ENCODE data around the gene CBL.

CBL gene

GRCh38 chr11:119316016-119316728 is 110.0 kb downstream of the CBL start:
- Histone ChIP-seq H3K4me1 (ENCODE audit: control insufficient read depth, insufficient read depth, low read length) (peaks cover 45% of the 10 kb centered on the region), H3K36me3 (ENCODE audit: insufficient read depth, low read length) (no peaks in the 10 kb centered on the region), H3K27me3 (ENCODE audit: control insufficient read depth, insufficient read depth, low read length) (peaks cover 9% of the 10 kb centered on the region), H3K4me3 (ENCODE audit: low read length) (peak overlapping the region; percentile 69), H3K9ac (ENCODE audit: low read depth, low read length) (peak overlapping the region; percentile 35), H3K4me2 (ENCODE audit: low read length) (peak overlapping the region; percentile 95), H3K9me3 (replicated peaks; ENCODE audit: low read length) (no peaks in the 10 kb centered on the region)

- peak within 1 kb of the TSS; percentile 69 for H3K4me3 ChIP-seq (ENCODE audit: low read length)
- peaks cover 49% of the 10 kb centered on the region for H3K4me1 ChIP-seq (ENCODE audit: control insufficient read depth, insufficient read depth, low read length)
- peaks cover 9% of the 10 kb centered on the region for H3K27me3 ChIP-seq (ENCODE audit: control insufficient read depth, insufficient read depth, low read length)
- H3K9me3 ChIP-seq (replicated peaks; ENCODE audit: low read length): no peaks in the 10 kb centered on the region
- peak within 1 kb of the TSS; percentile 95 for H3K4me2 ChIP-seq (ENCODE audit: low read length)
- no peaks in the 10 kb centered on the region for H3K36me3 ChIP-seq (ENCODE audit: insufficient read depth, low read length)
- peak within 1 kb of the TSS; percentile 35 for H3K9ac ChIP-seq (ENCODE audit: low read depth, low read length)
Measured at GRCh38 chr11:119316729-119317591, 110.8 kb downstream of the CBL start, which contains the start of gene MCAM. MCAM (minus strand) TSS chr11:119317130; CDS start chr11:119317101, 29 bp downstream.

- Histone ChIP-seq H3K4me2 (ENCODE audit: low read length) (peak overlapping the region; percentile 95), H3K36me3 (ENCODE audit: insufficient read depth, low read length) (no peaks in the 10 kb centered on the region), H3K4me3 (ENCODE audit: low read length) (no peak overlapping the region), H3K27me3 (ENCODE audit: control insufficient read depth, insufficient read depth, low read length) (peaks cover 9% of the 10 kb centered on the region), H3K9me3 (replicated peaks; ENCODE audit: low read length) (no peaks in the 10 kb centered on the region), H3K4me1 (ENCODE audit: control insufficient read depth, insufficient read depth, low read length) (peaks cover 49% of the 10 kb centered on the region), H3K9ac (ENCODE audit: low read depth, low read length) (no peak overlapping the region)
Measured at GRCh38 chr11:119317592-119318239, 111.6 kb downstream of the CBL start.

DNA sequence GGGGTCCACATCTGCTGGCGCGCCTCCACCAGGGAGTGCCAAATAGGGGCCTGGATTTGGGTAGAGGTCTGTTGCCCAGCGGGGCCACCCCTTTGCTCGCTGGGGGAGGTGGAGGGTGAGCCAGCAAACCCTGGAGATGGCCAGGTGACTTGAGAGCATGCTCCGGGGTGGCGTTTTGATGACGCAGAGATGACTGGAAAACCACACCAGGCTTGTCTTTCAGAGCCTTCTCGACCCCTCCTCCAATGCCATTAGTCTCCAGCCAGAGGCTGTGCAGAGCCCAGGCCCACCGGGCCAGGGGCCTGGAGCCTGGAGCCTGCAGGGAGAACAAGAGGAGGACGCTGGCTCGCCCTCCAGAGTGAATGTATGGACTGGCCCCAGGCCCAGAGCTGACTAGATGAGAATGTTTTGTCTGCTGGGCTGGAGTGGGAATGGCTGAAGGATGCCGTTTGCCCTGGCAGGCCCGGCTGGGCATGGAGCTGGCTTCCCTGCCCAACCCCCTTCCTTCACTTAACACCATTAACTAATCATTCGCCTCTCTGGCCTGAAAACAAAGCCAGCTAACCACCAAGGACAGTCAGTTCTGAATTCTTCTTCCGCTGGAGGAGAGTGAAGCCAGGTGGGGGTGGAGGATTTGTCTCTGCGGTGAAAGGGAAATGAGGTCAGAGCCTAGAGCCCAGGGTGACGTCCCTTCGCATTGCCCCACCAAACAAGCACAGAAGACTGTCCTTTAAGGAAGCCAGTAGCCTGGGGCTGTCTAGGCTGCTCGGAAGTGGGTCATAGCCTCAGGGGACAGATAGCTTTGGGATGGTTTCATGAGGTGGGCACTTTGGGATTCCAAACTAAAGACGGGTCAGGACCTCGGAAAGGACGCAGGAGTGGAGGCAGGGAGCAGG is 112.3 kb downstream of the CBL start:
- Histone ChIP-seq H3K4me3 (ENCODE audit: low read length) (no peak overlapping the region), H3K4me1 (ENCODE audit: control insufficient read depth, insufficient read depth, low read length) (peaks cover 49% of the 10 kb centered on the region), H3K27me3 (ENCODE audit: control insufficient read depth, insufficient read depth, low read length) (peaks cover 9% of the 10 kb centered on the region)

GRCh38 chr11:119319136-119319699 is 113.1 kb downstream of the CBL start:
- Histone ChIP-seq H3K27me3 (ENCODE audit: control insufficient read depth, insufficient read depth, low read length) (peaks cover 9% of the 10 kb centered on the region), H3K4me3 (ENCODE audit: low read length) (no peak overlapping the region), H3K9me3 (replicated peaks; ENCODE audit: low read length) (no peaks in the 10 kb centered on the region), H3K9ac (ENCODE audit: low read depth, low read length) (no peak overlapping the region), H3K36me3 (ENCODE audit: insufficient read depth, low read length) (no peaks in the 10 kb centered on the region), H3K4me1 (ENCODE audit: control insufficient read depth, insufficient read depth, low read length) (peaks cover 49% of the 10 kb centered on the region), H3K4me2 (ENCODE audit: low read length) (no peak overlapping the region)

More for the DNA sequence above, 112.3 kb downstream of the CBL start:
- Histone ChIP-seq H3K9ac (ENCODE audit: low read depth, low read length) (no peak overlapping the region), H3K9me3 (replicated peaks; ENCODE audit: low read length) (no peaks in the 10 kb centered on the region), H3K4me2 (ENCODE audit: low read length) (no peak overlapping the region), H3K36me3 (ENCODE audit: insufficient read depth, low read length) (no peaks in the 10 kb centered on the region)

GRCh38 chr11:119319700-119320239 is 113.6 kb downstream of the CBL start:
- Histone ChIP-seq H3K27me3 (ENCODE audit: control insufficient read depth, insufficient read depth, low read length) (peaks cover 9% of the 10 kb centered on the region), H3K4me1 (ENCODE audit: control insufficient read depth, insufficient read depth, low read length) (peaks cover 49% of the 10 kb centered on the region)

DNA sequence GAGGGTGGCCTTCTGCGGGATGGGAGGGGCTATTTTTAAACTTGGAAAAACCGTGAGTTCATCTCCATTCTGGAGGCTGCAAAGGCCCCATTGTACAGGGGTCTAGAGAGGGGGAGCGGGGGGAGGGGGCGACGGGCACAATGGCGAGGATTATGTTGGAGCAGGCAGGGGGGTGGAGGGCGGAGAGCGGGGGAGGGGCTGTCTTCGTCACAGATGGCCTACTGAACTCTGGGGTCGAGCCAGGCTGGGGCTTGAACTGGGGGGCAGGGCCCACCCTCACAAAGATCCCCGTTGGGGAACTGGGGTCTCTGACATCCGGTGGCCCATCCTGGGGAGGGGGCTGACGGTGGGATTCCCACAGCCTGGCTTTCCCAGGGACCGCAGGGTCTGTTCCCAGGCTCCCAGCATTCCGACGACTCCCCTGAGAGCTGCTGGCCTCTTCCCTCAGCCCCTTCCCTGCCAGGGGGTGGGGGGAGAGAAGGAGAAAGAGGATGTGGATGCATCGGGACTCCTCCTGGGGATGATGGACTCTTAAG is 114.2 kb downstream of the CBL start:
- H3K36me3 ChIP-seq (ENCODE audit: insufficient read depth, low read length): no peaks in the 10 kb centered on the region
- no peaks in the 10 kb centered on the region for H3K9me3 ChIP-seq (replicated peaks; ENCODE audit: low read length)
- peaks cover 45% of the 10 kb centered on the region for H3K4me1 ChIP-seq (ENCODE audit: control insufficient read depth, insufficient read depth, low read length)
- H3K9ac ChIP-seq (ENCODE audit: low read depth, low read length): peak overlapping the region; percentile 65
- H3K4me2 ChIP-seq (ENCODE audit: low read length): peak overlapping the region; percentile 85
- H3K4me3 ChIP-seq (ENCODE audit: low read length): peak overlapping the region; percentile 62
- H3K27me3 ChIP-seq (ENCODE audit: control insufficient read depth, insufficient read depth, low read length): peaks cover 9% of the 10 kb centered on the region

More at GRCh38 chr11:119319700-119320239, 113.6 kb downstream of the CBL start:
- Histone ChIP-seq H3K4me2 (ENCODE audit: low read length) (no peak overlapping the region), H3K4me3 (ENCODE audit: low read length) (no peak overlapping the region), H3K9me3 (replicated peaks; ENCODE audit: low read length) (no peaks in the 10 kb centered on the region), H3K36me3 (ENCODE audit: insufficient read depth, low read length) (no peaks in the 10 kb centered on the region), H3K9ac (ENCODE audit: low read depth, low read length) (no peak overlapping the region)

- H3K4me3 ChIP-seq (ENCODE audit: low read length): peak overlapping the region; percentile 62
- peaks cover 38% of the 10 kb centered on the region for H3K4me1 ChIP-seq (ENCODE audit: control insufficient read depth, insufficient read depth, low read length)
Measured at GRCh38 chr11:119320776-119321524, 114.8 kb downstream of the CBL start.

DNA sequence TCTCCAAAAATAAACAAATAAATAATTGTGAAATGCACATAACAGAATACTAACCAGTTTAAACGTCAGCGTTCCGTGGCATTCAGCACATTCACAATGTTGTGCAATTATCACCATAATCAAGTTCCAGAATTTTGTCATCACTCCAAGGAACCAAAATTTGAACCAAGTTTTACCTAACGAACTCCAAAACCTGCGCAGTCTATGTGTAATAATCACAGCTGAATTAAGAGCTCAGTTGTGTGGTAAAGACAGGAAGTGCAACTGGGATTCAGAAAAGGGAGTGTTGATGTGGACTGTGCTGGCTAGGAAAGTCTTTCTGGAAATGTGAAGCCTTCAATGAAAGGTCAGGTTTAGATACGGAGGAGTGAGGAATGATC is 116.2 kb downstream of the CBL start:
- Histone ChIP-seq H3K9me3 (replicated peaks; ENCODE audit: low read length) (no peaks in the 10 kb centered on the region), H3K36me3 (ENCODE audit: insufficient read depth, low read length) (no peaks in the 10 kb centered on the region), H3K4me3 (ENCODE audit: low read length) (no peak overlapping the region), H3K4me1 (ENCODE audit: control insufficient read depth, insufficient read depth, low read length) (peaks cover 27% of the 10 kb centered on the region), H3K27me3 (ENCODE audit: control insufficient read depth, insufficient read depth, low read length) (no peaks in the 10 kb centered on the region), H3K9ac (ENCODE audit: low read depth, low read length) (no peak overlapping the region), H3K4me2 (ENCODE audit: low read length) (no peak overlapping the region)

More at GRCh38 chr11:119320776-119321524, 114.8 kb downstream of the CBL start:
- H3K4me2 ChIP-seq (ENCODE audit: low read length): peak overlapping the region; percentile 85
- H3K36me3 ChIP-seq (ENCODE audit: insufficient read depth, low read length): no peaks in the 10 kb centered on the region
- no peaks in the 10 kb centered on the region for H3K9me3 ChIP-seq (replicated peaks; ENCODE audit: low read length)
- peak overlapping the region; percentile 65 for H3K9ac ChIP-seq (ENCODE audit: low read depth, low read length)
- H3K27me3 ChIP-seq (ENCODE audit: control insufficient read depth, insufficient read depth, low read length): peaks cover 5% of the 10 kb centered on the region

Data from skeletal muscle satellite cell (primary cell).